Upper lobe of left lung (tissue), 6 donors: ENCODE results near the gene CD99L2. TPM values are rescaled to one million over a fixed set of nuclear protein-coding genes. Genes with fewer than 3 reads are reported as not detected.

ENCODE experiments used
- ATAC-seq, 2 donors: fragments of 200-7000 bp; cut with Tn5 transposase; one replicate each; pipeline ENCODE4 v1.9.1; 2022; ENCODE audit warnings: mild to moderate bottlenecking in 2 of 2, moderate library complexity in 2 of 2; ENCODE audit not compliant: low FRiP score in 2 of 2
- DNase-seq, 2 donors: peaks; one replicate each; pipeline ENCODE4 v3.0.0-alpha.2; 2019 to 2020
- H3K27ac ChIP-seq, 4 donors: fragments of 200-600 bp; sonication (generic); one replicate each; pipeline ENCODE4 v1.5.1; 2016 to 2019
- H3K27me3 ChIP-seq, 4 donors: fragments of 200-600 bp; sonication (generic); one replicate each; pipeline ENCODE4 v1.5.1; 2017 to 2019
- H3K36me3 ChIP-seq, 4 donors: fragments of 200-600 bp; sonication (generic); one replicate each; pipeline ENCODE4 v1.5.1; 2016 to 2019
- H3K4me1 ChIP-seq, 4 donors: fragments of 200-600 bp; sonication (generic); one replicate each; pipeline ENCODE4 v1.5.1; 2018 to 2019
- H3K4me3 ChIP-seq, 4 donors: fragments of 200-600 bp; sonication (generic); one replicate each; pipeline ENCODE4 v1.5.1; 2017 to 2019; ENCODE audit warnings: mild to moderate bottlenecking in 2 of 4, moderate library complexity in 1 of 4
- H3K9me3 ChIP-seq, 4 donors: fragments of 200-600 bp; sonication (generic); one replicate each; pipeline ENCODE4 v1.5.1; 2018 to 2019
- EP300 ChIP-seq, 4 donors: sonication (generic); formaldehyde crosslinking; IDR thresholded peaks; one replicate each; pipeline ENCODE4 v1.5.1; 2017; ENCODE audit warnings: antibody characterized with exemption in 4 of 4, control low read depth in 2 of 4
- POLR2A ChIP-seq, 4 donors: fragments of 450-650 bp; IDR thresholded peaks; one replicate each; pipeline ENCODE4 v1.5.1; 2016 to 2017; ENCODE audit warnings: antibody characterized with exemption in 4 of 4, mild to moderate bottlenecking in 2 of 4
- POLR2AphosphoS5 ChIP-seq, 2 donors: sonication (generic); formaldehyde crosslinking; IDR thresholded peaks; one replicate each; pipeline ENCODE4 v1.5.1; 2017; ENCODE audit warnings: antibody characterized with exemption in 2 of 2
- WGBS, 2 donors: methylation state at CpG; one replicate each; pipeline ENCODE4 v1.1.5; 2017 to 2018; 5-methylcytosine and 5-hydroxymethylcytosine counted together
- total RNA-seq, 6 donors: library from RNA; depleted of rRNA in 4 of 6; stranded (reverse); fragments of >200 nt in 4 of 6; gene quantifications; one replicate each; pipeline versions ENCODE4 v1.1.0 to v1.2.1, GENCODE V29; 2016 to 2021
- TF ChIP-seq, protein P1 (sequence below), 6 experiments: fragments of 450-650 bp in 4 of 6; fragments of 200-600 bp in 2 of 6; sonication (generic) in 2 of 6; IDR thresholded peaks; one replicate each; pipeline ENCODE4 v1.5.1; 2016 to 2019; ENCODE audit warnings: antibody characterized with exemption in 6 of 6
- donor health status: DM: no; HTN: no; CAD: no; lungs with moderate emphysema.
- donor health status: DM: no; HTN: yes; CAD: no; lungs with severe emphysema.

The CD99L2 gene
- total RNA-seq, 6 donors from 2014 or later = 16.8 to 41.6 (median 34.9) TPM

- TF ChIP-seq, protein P1, sequence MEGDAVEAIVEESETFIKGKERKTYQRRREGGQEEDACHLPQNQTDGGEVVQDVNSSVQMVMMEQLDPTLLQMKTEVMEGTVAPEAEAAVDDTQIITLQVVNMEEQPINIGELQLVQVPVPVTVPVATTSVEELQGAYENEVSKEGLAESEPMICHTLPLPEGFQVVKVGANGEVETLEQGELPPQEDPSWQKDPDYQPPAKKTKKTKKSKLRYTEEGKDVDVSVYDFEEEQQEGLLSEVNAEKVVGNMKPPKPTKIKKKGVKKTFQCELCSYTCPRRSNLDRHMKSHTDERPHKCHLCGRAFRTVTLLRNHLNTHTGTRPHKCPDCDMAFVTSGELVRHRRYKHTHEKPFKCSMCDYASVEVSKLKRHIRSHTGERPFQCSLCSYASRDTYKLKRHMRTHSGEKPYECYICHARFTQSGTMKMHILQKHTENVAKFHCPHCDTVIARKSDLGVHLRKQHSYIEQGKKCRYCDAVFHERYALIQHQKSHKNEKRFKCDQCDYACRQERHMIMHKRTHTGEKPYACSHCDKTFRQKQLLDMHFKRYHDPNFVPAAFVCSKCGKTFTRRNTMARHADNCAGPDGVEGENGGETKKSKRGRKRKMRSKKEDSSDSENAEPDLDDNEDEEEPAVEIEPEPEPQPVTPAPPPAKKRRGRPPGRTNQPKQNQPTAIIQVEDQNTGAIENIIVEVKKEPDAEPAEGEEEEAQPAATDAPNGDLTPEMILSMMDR (IDR thresholded peaks at IDR 0.05) = no peak
- TF ChIP-seq POLR2AphosphoS5 (IDR thresholded peaks at IDR 0.05) (no peak), EP300 (IDR thresholded peaks at IDR 0.05) (no peak), POLR2A (IDR thresholded peaks at IDR 0.05) (no peak)
- Histone ChIP-seq H3K4me1 (no peaks in the 10 kb centered on the region), H3K4me3 (peak overlapping the region; percentile 36 to 67 (median 65)), H3K27me3 (no peaks in the 10 kb centered on the region), H3K27ac (peak overlapping the region; percentile 74 to 84 (median 78)), H3K9me3 (no peaks in the 10 kb centered on the region), H3K36me3 (no peaks in the 10 kb centered on the region)
- WGBS, 2 donors = 45% methylated on average over 42 of the region's 42 CpGs; no CpG with 5 or more reads in 1 of the 2 donors
- ATAC-seq (peak; percentile 71), DNase-seq (peak; percentile 59 to 82)
Measured at GRCh38 chrX:150899191-150899757, 806 bp upstream of the CD99L2 start.

- peak in 1 of 2 donors; percentile 46 for DNase-seq
Measured at GRCh38 chrX:150897421-150898320, 797 bp downstream of the CD99L2 start.

DNA sequence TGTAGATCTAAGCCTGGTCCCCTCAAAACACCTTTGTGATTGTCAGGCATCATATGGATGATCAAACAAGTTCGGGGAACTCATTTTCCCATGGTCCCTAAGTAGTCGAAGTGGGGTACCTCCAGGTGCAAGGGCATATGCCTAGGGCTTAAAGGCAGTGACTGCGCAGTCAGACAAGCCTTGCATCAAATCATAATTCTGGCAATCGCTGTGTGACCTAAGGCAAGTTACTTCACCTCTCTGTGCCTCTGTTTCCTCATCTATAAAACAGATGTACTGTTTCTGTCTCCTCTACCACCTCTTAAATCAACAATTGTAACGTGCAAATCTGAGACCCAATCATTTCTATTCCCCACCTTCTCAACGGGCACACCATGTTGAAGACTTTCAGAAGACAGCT lies 1.8 kb downstream of the CD99L2 start:
- no peaks in the 10 kb centered on the region for H3K4me1 ChIP-seq
- TF ChIP-seq POLR2AphosphoS5 (IDR thresholded peaks at IDR 0.05) (no peak), EP300 (IDR thresholded peaks at IDR 0.05) (no peak), POLR2A (IDR thresholded peaks at IDR 0.05) (no peak)
- TF ChIP-seq, protein P1 (IDR thresholded peaks at IDR 0.05) = no peak
- no peaks in the 10 kb centered on the region for H3K9me3 ChIP-seq
- H3K27me3 ChIP-seq = no peaks in the 10 kb centered on the region
- H3K36me3 ChIP-seq = no peaks in the 10 kb centered on the region
- 85 to 93% methylated on average over 4 to 6 of the region's 6 CpGs for WGBS, 2 donors
- no peak overlapping the region for H3K4me3 ChIP-seq
- H3K27ac ChIP-seq = no peak overlapping the region
- DNase-seq (no peak), ATAC-seq (no peak)

More at GRCh38 chrX:150897421-150898320, 797 bp downstream of the CD99L2 start:
- Histone ChIP-seq H3K27me3 (no peaks in the 10 kb centered on the region), H3K36me3 (no peaks in the 10 kb centered on the region), H3K27ac (peak overlapping the region; percentile 70 to 84 (median 78)), H3K4me1 (no peaks in the 10 kb centered on the region), H3K9me3 (no peaks in the 10 kb centered on the region), H3K4me3 (peak overlapping the region; percentile 54 to 67 (median 65))
- TF ChIP-seq POLR2AphosphoS5 (IDR thresholded peaks at IDR 0.05) = no peak
- no peak for TF ChIP-seq POLR2A (IDR thresholded peaks at IDR 0.05)
- no peak for TF ChIP-seq EP300 (IDR thresholded peaks at IDR 0.05)
- TF ChIP-seq, protein P1 (IDR thresholded peaks at IDR 0.05) = no peak
- whole genome bisulfite sequencing, 2 donors = 15 to 26% methylated on average over 5 to 19 of the region's 22 CpGs
- ATAC-seq = no peak

DNA sequence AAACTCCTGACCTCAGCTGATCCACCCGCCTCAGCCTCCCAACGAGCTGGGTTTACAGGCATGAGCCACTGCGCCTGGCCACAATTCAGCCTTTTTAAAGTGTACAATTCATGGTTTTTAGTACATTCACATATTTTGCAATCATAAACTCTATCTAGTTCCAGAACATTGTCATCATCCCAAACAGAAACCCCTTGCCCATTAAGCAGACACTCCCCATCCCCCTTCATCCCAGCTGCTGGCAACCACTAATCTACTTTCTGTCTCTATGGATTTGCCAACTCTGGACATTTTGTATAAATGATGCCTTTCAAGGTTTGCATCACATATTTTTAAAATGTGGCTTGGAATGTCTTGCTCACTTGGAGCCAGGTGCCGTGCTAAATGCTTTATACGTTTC lies 4.5 kb downstream of the CD99L2 start:
- 91 to 92% methylated on average over 5 of the region's 5 CpGs for WGBS, 2 donors

More for the DNA sequence above, 4.5 kb downstream of the CD99L2 start:
- H3K4me1 ChIP-seq = no peaks in the 10 kb centered on the region
- H3K36me3 ChIP-seq = no peaks in the 10 kb centered on the region
- no peak for ATAC-seq
- H3K4me3 ChIP-seq = no peak overlapping the region
- TF ChIP-seq POLR2A (IDR thresholded peaks at IDR 0.05) (no peak), EP300 (IDR thresholded peaks at IDR 0.05) (no peak), POLR2AphosphoS5 (IDR thresholded peaks at IDR 0.05) (no peak)
- TF ChIP-seq, protein P1 (IDR thresholded peaks at IDR 0.05) = no peak
- DNase-seq = no peak
- H3K27me3 ChIP-seq = no peaks in the 10 kb centered on the region
- H3K27ac ChIP-seq = no peak overlapping the region
- no peaks in the 10 kb centered on the region for H3K9me3 ChIP-seq
